SU-DHL-6 (cell line): ENCODE results near the gene MBD4.

Source experiments
- H2AFZ ChIP-seq: fragments of 200-600 bp; sonication (generic); 2 replicates; pipeline ENCODE4 v1.6.1; 2014; ENCODE audit warnings: low read depth, mild to moderate bottlenecking, moderate library complexity, mixed read lengths, antibody characterized with exemption, low read length; ENCODE audit not compliant: severe bottlenecking
- H3F3A ChIP-seq: fragments of 200-600 bp; shearing (Covaris generic); 2 replicates; pipeline ENCODE4 v1.6.0; 2016; ENCODE audit warnings: antibody characterized with exemption, mild to moderate bottlenecking; ENCODE audit not compliant: insufficient read depth
- H3K27ac ChIP-seq: fragments of 200-600 bp; sonication (generic); 2 replicates; pipeline ENCODE4 v1.5.1; 2016; ENCODE audit warnings: low read depth, mild to moderate bottlenecking, low read length, moderate library complexity, mixed read lengths
- H3K27me3 ChIP-seq: fragments of 200-600 bp; sonication (generic), shearing (Covaris generic); 2 replicates; pipeline ENCODE4 v1.6.0; 2014; ENCODE audit warnings: mild to moderate bottlenecking, low read length
- H3K36me3 ChIP-seq: fragments of 200-600 bp; sonication (generic); 2 replicates; pipeline ENCODE4 v1.6.1; 2014; ENCODE audit warnings: mild to moderate bottlenecking, low read length, mixed read lengths
- H3K4me2 ChIP-seq: fragments of 300-600, 200-600 bp; shearing (Covaris generic), sonication (generic); 2 replicates; pipeline ENCODE4 v1.6.0; 2014; ENCODE audit warnings: low read length, low read depth, mild to moderate bottlenecking; ENCODE audit not compliant: poor library complexity, severe bottlenecking
- H3K4me3 ChIP-seq: fragments of 200-600 bp; sonication (generic); 2 replicates; pipeline ENCODE4 v1.5.1; 2014; ENCODE audit warnings: antibody characterized with exemption, low read length, mild to moderate bottlenecking, mixed read lengths; ENCODE audit not compliant: insufficient read depth, poor library complexity, severe bottlenecking
- H3K79me2 ChIP-seq: fragments of 200-600 bp; sonication (generic); 2 replicates; pipeline ENCODE4 v1.6.1; 2014; ENCODE audit warnings: mild to moderate bottlenecking, low read length, moderate library complexity; ENCODE audit not compliant: insufficient read depth
- H3K9ac ChIP-seq: fragments of 200-600 bp; sonication (generic); 2 replicates; pipeline ENCODE4 v1.7.0; 2014; ENCODE audit warnings: mild to moderate bottlenecking, low read length
- H3K9me2 ChIP-seq: fragments of 200-600 bp; sonication (generic); replicated peaks from 2 replicates; pipeline ENCODE4 v1.6.1; 2014; ENCODE audit warnings: low read length; ENCODE audit not compliant: insufficient read depth
- H3K9me3 ChIP-seq: fragments of 200-600 bp; sonication (generic); 2 replicates; pipeline ENCODE4 v1.6.1; 2014; ENCODE audit warnings: low read length, mixed read lengths; ENCODE audit not compliant: insufficient read depth
- H4K20me1 ChIP-seq: fragments of 200-600 bp; sonication (generic); 2 replicates; pipeline ENCODE4 v1.6.1; 2014; ENCODE audit warnings: low read depth, mild to moderate bottlenecking, antibody characterized with exemption, low read length, moderate library complexity, mixed read lengths
- EZH2phosphoT487 ChIP-seq: fragments of 200-600 bp; sonication (generic), shearing (Covaris generic); conservative IDR thresholded peaks from 2 replicates; pipeline ENCODE4 v1.6.1; 2018; ENCODE audit warnings: mild to moderate bottlenecking, antibody characterized with exemption, low read length, moderate library complexity, mixed read lengths
- TF ChIP-seq, protein P1 (sequence below): fragments of 200-600 bp; sonication (generic); IDR thresholded peaks from one replicate; pipeline ENCODE4 v1.5.1; 2017; ENCODE audit warnings: antibody characterized with exemption, mild to moderate bottlenecking, low read length, moderate library complexity; ENCODE audit not compliant: insufficient read depth, poor library complexity, severe bottlenecking

Gene MBD4

GRCh38 chr3:129449279-129450115 is 9.7 kb upstream of the MBD4 start:
- no peaks in the 10 kb centered on the region for H4K20me1 ChIP-seq
- H3K27me3 ChIP-seq, result no peaks in the 10 kb centered on the region
- H3K4me2 ChIP-seq, result no peak overlapping the region
- TF ChIP-seq EZH2phosphoT487, result no peak
- TF ChIP-seq, protein P1, sequence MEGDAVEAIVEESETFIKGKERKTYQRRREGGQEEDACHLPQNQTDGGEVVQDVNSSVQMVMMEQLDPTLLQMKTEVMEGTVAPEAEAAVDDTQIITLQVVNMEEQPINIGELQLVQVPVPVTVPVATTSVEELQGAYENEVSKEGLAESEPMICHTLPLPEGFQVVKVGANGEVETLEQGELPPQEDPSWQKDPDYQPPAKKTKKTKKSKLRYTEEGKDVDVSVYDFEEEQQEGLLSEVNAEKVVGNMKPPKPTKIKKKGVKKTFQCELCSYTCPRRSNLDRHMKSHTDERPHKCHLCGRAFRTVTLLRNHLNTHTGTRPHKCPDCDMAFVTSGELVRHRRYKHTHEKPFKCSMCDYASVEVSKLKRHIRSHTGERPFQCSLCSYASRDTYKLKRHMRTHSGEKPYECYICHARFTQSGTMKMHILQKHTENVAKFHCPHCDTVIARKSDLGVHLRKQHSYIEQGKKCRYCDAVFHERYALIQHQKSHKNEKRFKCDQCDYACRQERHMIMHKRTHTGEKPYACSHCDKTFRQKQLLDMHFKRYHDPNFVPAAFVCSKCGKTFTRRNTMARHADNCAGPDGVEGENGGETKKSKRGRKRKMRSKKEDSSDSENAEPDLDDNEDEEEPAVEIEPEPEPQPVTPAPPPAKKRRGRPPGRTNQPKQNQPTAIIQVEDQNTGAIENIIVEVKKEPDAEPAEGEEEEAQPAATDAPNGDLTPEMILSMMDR, result no peak
- no peaks in the 10 kb centered on the region for H3K9me3 ChIP-seq
- no peak overlapping the region for H2AFZ ChIP-seq
- no peak overlapping the region for H3K27ac ChIP-seq
- H3K9me2 ChIP-seq, result no peaks in the 10 kb centered on the region
- H3K4me3 ChIP-seq, result no peak overlapping the region
- no peak overlapping the region for H3K9ac ChIP-seq
- no peaks in the 10 kb centered on the region for H3F3A ChIP-seq
- no peaks in the 10 kb centered on the region for H3K36me3 ChIP-seq
- H3K79me2 ChIP-seq, result no peaks in the 10 kb centered on the region

- no peaks in the 10 kb centered on the region for H4K20me1 ChIP-seq
- no peak overlapping the region for H2AFZ ChIP-seq
- H3K27me3 ChIP-seq, result no peaks in the 10 kb centered on the region
- H3K4me2 ChIP-seq, result no peak overlapping the region
- H3K9me3 ChIP-seq, result no peaks in the 10 kb centered on the region
- no peaks in the 10 kb centered on the region for H3K79me2 ChIP-seq
- H3K27ac ChIP-seq, result no peak overlapping the region
- no peaks in the 10 kb centered on the region for H3F3A ChIP-seq
- no peak overlapping the region for H3K4me3 ChIP-seq
- no peak overlapping the region for H3K9ac ChIP-seq
- no peaks in the 10 kb centered on the region for H3K36me3 ChIP-seq
- TF ChIP-seq EZH2phosphoT487, result no peak
- TF ChIP-seq, protein P1, result no peak
- no peaks in the 10 kb centered on the region for H3K9me2 ChIP-seq
Measured at GRCh38 chr3:129448186-129448895, 8.6 kb upstream of the MBD4 start.

DNA sequence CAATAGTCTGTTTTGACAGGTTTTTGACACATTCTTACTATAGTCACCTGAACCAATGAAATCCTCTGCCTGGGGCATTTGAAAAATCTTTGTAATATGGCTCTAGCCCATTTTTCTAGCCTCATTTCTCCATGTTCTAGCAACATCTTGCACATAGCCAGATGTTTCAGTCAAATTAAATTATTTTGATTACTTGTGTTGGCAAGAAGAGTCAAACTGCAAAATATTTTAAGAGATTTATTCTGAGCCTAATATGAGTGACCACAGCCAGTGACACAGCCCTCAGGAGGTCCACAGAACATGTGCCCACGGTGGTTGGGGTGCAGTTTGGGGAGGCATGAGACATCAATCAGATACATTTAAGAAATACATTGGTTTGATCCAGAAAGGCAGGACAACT is 7.2 kb upstream of the MBD4 start:
- Histone ChIP-seq H2AFZ (no peak overlapping the region), H3K4me3 (no peak overlapping the region), H3K79me2 (no peaks in the 10 kb centered on the region), H3K36me3 (no peaks in the 10 kb centered on the region), H3F3A (no peaks in the 10 kb centered on the region), H4K20me1 (no peaks in the 10 kb centered on the region), H3K9me3 (no peaks in the 10 kb centered on the region), H3K27me3 (no peaks in the 10 kb centered on the region), H3K4me2 (no peak overlapping the region), H3K9me2 (no peaks in the 10 kb centered on the region), H3K27ac (no peak overlapping the region), H3K9ac (no peak overlapping the region)
- no peak for TF ChIP-seq EZH2phosphoT487
- TF ChIP-seq, protein P1, result no peak
